ENCODE data around the gene ARHGAP15.

- TF ChIP-seq, protein P1, sequence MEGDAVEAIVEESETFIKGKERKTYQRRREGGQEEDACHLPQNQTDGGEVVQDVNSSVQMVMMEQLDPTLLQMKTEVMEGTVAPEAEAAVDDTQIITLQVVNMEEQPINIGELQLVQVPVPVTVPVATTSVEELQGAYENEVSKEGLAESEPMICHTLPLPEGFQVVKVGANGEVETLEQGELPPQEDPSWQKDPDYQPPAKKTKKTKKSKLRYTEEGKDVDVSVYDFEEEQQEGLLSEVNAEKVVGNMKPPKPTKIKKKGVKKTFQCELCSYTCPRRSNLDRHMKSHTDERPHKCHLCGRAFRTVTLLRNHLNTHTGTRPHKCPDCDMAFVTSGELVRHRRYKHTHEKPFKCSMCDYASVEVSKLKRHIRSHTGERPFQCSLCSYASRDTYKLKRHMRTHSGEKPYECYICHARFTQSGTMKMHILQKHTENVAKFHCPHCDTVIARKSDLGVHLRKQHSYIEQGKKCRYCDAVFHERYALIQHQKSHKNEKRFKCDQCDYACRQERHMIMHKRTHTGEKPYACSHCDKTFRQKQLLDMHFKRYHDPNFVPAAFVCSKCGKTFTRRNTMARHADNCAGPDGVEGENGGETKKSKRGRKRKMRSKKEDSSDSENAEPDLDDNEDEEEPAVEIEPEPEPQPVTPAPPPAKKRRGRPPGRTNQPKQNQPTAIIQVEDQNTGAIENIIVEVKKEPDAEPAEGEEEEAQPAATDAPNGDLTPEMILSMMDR (IDR thresholded peaks at IDR 0.05): no peak
- no peak for TF ChIP-seq POLR2A (IDR thresholded peaks at IDR 0.05)
- no peak for TF ChIP-seq POLR2AphosphoS5 (IDR thresholded peaks at IDR 0.05)
- TF ChIP-seq EP300 (IDR thresholded peaks at IDR 0.05): no peak
Measured at GRCh38 chr2:143617803-143618415, 488.7 kb downstream of the ARHGAP15 start.

Measured in suprapubic skin (tissue), 4 donors.